ENCODE measurements around the gene KCNH1.

The KCNH1 gene

DNA sequence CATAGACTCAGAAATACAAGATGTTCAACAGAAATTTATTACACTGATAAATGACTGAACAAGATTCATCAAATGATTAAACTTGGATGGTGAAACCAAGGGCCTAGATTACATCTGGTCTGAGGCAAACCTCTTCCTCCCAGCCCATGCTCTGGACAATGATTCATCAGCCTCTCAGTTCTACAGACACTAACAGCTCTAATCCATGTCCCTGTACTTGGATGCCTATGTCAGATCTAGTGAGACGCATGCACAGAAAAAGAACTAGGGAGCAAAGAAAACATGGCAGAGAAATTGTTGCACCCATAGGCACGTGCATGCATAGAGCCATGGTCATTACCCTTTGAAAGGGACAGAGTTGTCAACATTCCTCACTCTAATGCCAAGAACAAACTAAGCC is 250.1 kb downstream of the KCNH1 start:
- DNase-seq (ENCODE audit: insufficient read length, low spot score) (peak; percentile 37), FAIRE-seq (no peak)

DNA sequence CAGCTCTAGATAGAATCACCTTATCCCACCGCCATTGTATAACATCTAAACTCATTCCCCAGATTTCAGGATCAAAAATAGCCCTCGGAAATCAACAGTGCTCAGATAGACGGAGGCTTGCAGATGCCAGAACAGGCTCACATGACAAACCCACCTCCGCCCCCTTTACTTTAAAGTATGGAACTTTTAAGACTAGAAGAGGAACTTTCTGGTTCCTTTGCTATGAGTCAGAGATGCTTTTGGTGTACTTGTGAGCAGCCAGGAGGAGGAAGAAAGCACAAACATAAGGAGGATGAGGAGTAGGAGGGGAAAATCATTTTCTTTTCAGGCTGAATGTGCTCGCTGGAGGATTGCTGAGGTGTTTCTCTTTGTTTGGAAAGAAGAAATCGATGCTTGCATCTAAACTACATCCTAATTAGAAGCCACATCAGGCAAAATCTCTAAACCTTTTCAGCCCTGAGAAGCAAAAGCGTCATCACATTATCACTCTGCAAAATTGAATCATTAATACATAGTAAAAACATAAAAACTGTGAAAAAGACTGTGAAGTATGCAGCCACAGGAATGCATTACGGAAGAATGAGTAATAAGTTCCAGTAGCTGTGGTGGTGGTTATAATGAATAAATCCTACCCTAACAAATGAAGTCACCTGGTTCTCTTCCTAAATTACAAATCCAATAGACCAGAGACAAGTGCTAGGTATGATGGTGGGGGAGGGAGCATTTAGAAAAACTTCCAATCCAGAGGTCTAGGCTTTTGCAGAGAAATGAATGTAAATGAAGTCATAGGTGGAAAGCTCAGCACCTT is 251.3 kb downstream of the KCNH1 start:
- no peak for FAIRE-seq

DNA sequence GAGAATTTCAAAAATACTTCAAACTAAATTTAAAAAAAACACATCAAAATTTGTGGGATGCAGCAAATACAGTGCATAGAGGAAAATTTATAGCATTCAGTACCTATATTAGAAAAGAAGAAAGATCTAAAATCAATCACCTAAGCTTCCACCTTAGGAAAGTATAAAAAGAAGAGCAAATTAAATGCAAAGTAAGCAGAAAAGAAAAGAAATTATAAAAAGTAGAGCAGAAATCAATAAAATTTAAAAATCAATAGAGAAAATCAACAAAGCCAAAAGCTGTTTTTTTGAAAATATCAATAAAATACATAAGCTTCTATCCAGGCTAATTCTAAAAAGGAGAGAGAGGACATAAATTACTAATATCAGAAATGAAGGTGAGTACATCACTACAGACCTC is 255.4 kb downstream of the KCNH1 start:
- DNase-seq (ENCODE audit: insufficient read length, low spot score), result no peak
- no peak for FAIRE-seq

More for the DNA sequence above, 251.3 kb downstream of the KCNH1 start:
- DNase-seq (ENCODE audit: insufficient read length, low spot score), result peak; percentile 42

DNA sequence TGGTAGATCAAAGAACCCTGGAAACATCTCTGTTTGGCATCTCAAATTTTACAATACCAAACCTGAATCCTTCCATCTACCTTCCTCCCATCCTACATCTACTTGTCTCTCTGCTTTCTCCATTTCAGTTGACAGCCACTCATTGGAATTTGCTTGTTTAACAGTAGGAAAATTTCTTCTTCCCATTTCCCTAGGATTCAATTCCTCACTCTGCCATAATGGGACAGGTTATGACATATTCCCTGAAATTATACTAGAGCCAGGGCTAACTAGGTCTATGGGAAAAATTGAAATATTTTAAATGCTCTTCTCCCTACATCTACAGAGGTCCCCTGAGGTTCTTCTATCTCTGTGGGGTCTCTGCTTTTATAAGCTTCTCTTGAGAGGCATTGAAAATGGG is 257.7 kb downstream of the KCNH1 start:
- no peak for FAIRE-seq
- no peak for DNase-seq (ENCODE audit: insufficient read length, low spot score)

DNA sequence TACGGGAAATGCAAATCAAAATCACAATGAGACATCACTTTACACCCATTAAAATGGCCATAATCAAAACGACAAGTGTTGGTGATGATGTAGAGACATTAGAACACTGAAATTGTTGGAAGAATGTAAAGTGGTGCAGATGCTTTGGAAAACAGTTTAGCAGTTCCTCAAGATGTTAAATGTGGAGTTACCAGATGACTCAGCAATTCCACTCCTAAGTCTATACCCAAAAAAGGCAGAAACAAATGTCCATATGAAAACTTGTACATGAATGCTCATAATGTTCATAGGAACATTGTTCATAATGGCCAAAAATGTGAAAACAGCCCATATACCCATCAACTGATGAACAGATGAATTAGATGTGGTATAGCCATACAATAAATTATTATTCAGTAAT is 267.4 kb downstream of the KCNH1 start:
- DNase-seq (ENCODE audit: insufficient read length, low spot score) (no peak), FAIRE-seq (no peak)

DNA sequence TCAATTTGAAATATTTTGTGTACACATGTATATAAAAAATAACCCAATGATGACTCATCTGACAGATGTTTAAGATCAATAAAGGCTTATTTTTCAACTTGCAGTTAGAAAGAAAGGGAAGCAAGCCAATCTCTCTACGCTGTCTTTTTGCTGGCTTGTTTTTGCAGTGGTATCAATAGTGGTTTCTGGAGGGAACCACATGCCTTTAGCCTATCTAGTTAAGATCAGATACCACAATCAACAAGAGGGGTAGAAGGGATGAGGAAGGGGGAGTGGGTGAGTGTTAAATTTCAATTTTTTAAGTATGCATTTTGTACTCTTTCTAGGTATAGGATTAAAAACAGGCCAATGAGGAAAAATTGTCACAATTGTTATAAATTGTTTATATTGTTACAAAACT is 276.2 kb downstream of the KCNH1 start:
- DNase-seq (ENCODE audit: insufficient read length, low spot score) (no peak), FAIRE-seq (no peak)

DNA sequence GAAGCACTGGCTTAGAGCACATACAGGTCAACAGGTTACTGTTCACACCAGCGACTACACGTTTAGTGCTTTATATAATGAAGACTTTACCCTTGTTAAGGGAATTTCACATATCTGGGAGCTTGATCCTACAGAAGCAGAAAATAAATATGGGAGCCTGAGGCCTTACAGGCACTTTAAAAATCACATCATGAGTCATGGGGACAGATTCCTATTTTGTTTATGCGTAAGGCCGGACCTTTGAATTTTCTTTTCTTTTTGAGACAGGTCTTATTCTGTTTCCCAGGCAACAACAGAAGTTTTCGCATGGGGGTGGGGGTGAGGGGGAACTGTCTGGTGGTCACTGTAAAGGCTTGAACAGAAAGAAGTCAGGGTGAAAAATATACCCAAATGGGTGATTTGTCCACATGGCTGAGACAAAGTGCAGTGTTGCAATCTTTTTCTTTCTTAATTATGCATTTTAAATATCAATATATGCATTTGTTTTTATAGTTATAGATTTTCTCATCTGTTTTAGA is 276.7 kb downstream of the KCNH1 start:
- DNase-seq (ENCODE audit: insufficient read length, low spot score) (no peak), FAIRE-seq (no peak)

DNA sequence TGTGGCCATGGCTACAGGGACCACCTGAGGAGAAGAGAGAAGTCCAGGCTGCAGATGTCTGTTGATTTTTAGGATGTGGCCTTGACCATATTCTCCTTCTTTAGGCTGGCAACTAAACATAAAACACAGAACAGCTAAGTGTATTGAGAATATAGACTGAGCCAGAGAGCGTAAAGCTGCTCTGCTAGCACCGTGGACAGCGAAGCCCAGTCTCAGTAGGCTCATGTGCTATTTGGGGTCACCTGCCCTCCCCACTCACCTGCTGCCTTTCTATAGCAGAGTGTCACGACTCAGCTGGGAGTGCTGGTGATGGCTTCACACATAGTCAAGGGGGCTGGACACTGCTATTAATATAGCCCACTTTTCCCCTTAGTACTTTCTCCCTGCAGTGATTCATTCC is 278.5 kb downstream of the KCNH1 start:
- FAIRE-seq, result no peak
- no peak for DNase-seq (ENCODE audit: insufficient read length, low spot score)

DNA sequence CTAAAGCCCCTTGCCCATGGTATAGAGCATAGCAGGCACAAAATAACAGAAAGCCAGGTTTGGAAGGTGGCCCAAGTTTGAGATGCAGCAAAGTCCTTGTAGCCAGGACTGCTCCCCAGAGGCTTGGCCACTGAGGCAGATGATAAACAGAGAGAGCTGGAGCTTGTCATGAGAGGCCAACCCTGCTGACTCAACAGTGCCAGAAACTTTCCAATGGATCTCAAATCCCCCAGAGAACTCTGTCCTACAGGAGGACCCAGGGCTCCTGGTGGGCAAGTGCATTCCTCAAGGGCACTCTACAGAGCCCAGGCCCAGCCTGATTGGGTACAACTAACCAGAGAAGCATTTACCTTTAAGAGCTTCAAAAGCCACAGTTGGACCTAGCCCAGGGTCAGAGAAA is 280.7 kb downstream of the KCNH1 start:
- DNase-seq (ENCODE audit: insufficient read length, low spot score) (no peak), FAIRE-seq (no peak)

DNA sequence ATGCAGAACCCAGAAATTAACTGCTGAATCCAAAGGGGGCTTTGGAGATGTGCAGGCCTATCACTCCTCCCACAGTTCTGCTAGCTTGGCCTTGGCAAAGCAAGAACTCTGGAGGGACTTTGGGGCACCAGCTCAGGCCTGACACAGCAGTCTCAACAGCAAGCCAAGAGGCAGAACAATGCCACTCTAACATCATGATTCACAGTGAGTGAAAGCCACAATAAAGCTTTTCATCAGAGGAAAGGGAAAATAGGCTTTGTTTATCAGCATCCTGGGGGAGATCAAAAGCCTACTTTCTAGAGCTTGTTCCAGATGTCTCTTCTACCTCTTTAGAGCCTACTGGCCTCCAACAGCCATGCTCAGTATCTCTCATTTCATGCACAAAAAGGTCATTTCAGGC is 283.4 kb downstream of the KCNH1 start:
- no peak for FAIRE-seq

DNA sequence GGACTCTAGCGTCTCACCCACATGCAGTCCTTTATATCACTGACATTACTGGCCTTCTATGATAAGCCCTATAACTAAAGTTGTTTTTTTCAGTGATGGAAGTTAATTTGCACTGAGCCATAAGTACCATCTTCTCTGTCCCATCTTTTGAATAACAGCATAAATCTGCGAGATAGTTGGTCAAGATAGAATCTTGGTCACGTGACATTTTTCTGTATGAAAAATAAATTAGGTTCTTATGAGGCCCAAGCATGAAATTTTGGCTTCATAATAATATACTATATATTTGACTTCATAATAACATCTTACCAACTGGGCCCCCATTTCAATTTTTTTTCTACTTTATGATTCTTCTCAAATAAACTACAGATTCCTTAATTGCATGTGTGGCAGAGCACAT is 285.5 kb downstream of the KCNH1 start:
- DNase-seq (ENCODE audit: insufficient read length, low spot score) (no peak), FAIRE-seq (no peak)

More for the DNA sequence above, 283.4 kb downstream of the KCNH1 start:
- no peak for DNase-seq (ENCODE audit: insufficient read length, low spot score)

DNA sequence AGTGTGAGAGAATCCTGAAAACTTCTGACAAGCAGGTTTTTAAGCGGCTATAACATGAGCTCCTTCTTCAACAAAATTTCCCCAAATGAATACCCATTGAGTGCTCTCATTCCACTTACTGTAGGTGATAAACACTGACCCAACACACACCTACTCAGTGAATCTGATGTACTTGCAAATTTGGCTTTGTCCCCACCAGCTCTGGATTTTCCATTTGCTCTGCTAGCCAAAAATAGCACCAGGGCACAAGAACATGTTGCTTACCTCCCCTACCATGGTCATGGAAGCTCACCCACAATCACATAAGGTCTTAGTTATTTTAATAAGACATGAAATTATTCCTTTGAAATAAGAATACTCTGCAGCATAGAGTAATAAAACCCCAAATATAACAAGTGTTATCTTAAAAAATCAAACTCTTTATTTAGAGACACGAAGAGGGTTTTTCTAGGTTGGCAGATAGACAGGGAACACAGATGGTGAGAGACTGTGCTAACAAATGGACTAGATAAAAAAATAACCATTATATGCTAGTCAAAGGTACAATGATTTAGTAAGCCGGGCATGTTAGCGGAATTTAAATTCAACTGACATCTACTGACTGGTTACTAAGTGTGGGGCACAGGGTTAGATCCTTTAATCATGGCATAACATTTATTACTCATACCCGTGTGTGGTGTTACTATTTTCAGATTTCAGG is 291.9 kb downstream of the KCNH1 start:
- FAIRE-seq, result no peak
- DNase-seq (ENCODE audit: insufficient read length, low spot score), result no peak

DNA sequence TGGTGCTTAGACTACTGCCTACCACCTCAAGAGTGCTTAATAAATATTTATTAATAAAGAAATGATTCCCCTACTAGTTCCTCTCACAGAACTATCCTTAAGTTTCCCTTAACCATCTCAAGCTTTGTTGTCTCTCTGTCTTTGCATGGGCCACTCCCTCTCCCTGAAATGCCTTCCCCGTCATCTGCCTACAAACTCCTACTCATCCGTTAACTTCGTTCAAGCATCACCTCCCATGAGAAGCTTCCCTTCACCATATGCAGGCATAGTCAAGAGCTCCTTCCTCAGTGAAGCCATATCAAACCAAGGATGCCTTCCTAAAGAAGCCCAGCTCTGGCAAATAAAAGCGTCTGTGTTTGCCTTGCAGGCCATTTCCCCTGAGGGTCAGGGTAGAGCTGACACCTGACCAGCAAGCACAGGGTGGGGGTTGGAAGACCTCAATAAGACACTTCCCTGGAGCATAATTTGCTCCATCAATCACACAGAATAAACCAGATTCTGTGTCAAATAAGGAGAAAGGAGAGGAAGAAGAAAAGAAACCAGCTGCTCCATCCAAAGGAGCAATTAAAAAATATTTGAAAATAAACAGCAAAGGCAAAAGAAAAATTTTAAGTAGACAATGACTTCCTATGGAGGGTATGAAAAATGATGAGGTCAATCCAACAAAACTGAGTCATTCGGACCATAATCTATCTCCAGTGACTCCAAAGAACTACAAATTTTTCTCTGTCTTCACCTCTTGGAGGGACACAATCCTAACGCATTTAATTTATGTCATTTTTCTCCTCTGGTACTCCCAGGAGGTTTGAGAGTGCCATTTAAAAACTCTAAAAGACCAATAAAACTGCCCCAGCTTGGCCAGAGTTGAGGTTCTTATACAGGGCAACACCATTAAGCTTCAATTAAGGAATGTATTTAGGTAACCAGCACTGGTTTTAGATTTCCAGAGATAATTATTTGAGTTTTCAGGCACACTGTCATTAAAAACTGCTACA is 303.6 kb downstream of the KCNH1 start:
- no peak for FAIRE-seq
- no peak for DNase-seq (ENCODE audit: insufficient read length, low spot score)

DNA sequence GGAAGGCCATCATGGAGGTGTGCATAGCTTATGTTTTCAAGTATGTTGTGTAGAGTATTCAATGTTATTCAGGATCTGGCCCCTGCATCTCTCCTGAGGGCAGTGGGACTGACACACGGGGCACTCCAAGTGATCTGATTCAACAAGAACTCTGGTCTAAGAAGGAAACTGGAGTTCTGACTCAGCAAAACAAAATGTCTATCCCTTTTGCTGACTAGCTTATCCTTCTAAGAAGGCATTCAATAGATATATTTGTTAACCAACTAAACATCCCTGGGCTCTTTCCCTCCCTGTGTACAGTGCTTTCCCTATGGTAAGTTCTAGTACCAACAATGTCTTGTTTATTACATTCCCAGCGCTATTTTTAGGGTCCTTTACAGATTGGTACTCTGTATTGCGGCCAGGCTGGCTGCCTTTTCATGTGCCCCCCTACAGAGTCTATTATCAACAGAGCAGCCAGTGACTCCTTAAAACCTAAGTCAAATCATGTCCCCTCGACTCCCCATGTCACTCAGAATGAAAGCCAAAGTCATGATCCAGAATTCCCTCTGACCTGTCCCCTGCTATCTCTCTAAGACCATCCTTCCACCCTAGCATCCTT is 304.9 kb downstream of the KCNH1 start:
- FAIRE-seq, result no peak
- DNase-seq (ENCODE audit: insufficient read length, low spot score), result no peak

DNA sequence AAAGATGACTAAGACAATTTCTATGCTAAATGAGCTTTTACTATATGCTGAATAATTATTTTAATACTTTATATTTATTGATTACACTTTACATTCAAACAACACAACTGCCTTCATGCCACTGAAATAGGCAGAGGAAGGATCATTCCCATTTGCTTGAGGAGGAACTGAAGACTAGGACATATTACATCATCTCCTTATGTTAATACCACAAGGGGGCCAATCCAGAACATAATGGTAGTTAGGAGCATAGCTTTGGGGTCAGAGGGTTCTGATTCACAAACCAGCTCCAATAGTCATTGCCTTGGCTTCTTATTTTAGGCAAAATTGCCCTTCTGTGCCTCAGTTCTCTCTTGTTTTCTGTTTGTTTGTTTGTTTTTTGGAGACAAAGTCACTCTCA is 306.5 kb downstream of the KCNH1 start:
- no peak for DNase-seq (ENCODE audit: insufficient read length, low spot score)
- FAIRE-seq, result no peak

DNA sequence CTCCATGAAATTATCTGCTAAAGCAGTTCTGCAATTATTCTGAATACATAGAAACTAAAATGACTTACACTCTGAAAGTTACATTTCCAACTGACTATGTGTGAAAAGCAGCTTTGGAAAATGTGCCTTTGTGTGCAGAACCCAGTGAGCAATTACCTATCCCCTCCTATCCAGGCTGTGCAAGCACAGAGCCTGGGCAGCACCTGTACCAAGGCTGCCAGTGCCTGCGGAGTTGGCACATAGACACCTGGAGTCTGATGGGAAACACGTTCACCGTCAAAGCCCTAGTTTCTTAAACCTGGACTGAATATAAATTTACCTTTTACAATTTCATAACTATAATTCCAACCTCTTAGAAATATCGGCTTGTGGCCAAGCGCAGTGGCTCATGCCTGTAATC is 307.3 kb downstream of the KCNH1 start:
- FAIRE-seq, result no peak
- DNase-seq (ENCODE audit: insufficient read length, low spot score), result no peak

DNA sequence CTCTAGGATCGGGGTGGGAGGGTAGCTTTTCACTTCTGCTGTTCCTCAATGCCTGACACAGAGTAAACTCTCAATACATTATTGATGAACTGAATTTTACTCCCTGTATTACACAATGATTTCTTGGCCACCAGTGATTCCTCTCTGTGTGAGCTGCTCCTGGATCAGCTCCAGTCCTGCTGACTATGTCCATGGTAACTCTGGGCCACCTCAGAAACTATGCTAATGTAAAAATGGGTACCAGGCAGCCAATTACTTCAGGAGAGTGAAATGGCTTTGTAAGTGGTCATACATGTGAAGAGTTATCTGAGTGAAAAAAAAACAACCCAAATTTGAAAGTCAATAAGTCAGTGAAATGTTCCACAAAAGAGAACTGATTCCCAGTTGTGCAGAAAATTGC is 311.0 kb downstream of the KCNH1 start:
- DNase-seq (ENCODE audit: insufficient read length, low spot score) (no peak), FAIRE-seq (no peak)

DNA sequence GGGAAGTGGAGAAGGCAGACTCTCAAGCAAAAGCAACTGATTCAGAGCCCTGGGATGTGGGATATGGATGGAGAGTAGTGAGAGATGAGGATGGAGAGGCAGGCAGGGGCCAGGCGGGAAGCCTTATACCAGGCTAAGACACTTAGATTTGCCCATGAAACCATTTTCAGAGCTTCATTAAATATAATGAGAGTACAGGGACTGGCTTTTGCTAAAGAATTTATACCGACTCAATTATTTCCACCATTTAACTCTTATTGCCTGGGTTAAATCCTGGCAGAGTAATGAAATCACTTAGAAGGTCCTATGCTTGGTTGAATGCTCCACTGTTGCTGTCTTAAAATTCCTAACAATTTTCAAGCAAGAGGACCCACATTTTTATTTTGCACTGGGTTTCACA is 311.7 kb downstream of the KCNH1 start:
- DNase-seq (ENCODE audit: insufficient read length, low spot score) (no peak), FAIRE-seq (no peak)

DNA sequence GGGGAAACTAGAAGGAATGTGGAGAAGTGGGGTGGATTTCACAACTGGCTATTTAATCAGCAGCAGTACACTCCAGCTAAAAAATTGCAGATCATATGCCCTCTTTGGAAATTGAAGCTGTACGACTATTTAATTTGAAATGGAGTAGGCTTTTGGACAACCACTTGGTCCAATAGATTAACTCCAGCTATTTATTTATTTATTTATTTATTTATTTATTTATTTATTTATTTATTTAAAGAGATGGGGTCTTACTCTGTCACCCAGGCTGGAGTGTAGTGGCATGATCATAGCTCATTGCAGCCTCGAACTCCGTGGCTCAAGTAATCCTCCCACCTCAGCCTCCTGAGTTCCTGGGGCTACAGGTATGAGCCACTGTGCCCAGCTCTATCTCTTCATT is 312.3 kb downstream of the KCNH1 start:
- no peak for DNase-seq (ENCODE audit: insufficient read length, low spot score)
- no peak for FAIRE-seq

DNA sequence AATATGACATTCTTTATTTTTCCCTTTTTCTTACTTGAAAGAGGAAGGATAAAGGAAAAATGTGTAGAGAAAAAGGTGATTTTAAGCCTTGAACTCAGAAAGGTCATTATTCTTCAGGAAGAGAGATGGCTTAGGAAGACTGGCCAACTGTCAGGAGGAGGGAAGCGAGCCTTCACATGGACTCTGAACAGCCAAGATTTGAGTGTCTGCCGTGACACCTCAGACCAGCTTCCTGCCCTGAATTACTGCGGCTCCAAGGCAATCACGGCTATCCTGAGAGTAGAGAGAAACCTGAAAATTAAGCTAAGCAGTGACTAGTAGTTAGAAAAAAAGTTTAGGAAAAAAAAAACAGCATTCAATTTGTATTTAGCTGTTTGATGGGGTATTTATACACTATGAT is 314.7 kb downstream of the KCNH1 start:
- no peak for FAIRE-seq
- DNase-seq (ENCODE audit: insufficient read length, low spot score), result no peak
